GM13977 (cell line): ENCODE results near the gene DQX1.

Source experiments
- DNase-seq: peaks from one replicate; pipeline ENCODE4 v3.0.0; 2012; ENCODE audit warnings: low spot score
- in situ Hi-C: fragments of 300-500 bp; cut with MboI; formaldehyde crosslinking; loops from one replicate; pipeline ENCODE4 v1.12.0; 2022; ENCODE audit warnings: low sequenced_read_pairs, low pct_unique_long_range_greater_than_20kb, mixed read lengths, inconsistent platforms; ENCODE audit not compliant: unreplicated experiment
- TF ChIP-seq, protein P1 (sequence below): IDR thresholded peaks from 2 replicates; pipeline ENCODE4 v1.5.1; 2012; ENCODE audit warnings: mild to moderate bottlenecking, control low read depth; ENCODE audit not compliant: insufficient read depth; ENCODE audit errors: extremely low read depth, missing control alignments

DQX1 gene

DNA sequence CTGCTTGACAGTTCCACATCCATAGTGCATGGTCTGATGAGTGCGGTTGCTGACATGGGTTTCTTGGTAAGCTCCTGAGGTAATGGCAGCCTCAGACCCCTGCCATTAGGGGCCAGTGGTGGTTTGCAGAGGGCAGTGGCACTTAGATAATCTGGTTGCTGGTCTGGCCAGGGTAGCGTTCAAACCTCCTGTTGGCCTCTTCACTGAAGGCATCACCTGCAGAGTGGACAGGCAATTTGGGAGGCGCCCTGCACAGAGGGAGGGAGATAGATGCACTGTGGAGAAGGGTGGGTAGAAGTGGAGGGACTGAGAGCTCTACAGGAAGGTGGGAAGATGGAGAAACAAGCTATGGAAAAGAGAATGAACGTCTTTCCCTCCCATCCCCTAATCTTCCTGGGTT, 7.4 kb upstream of the DQX1 start:
- DNase-seq: no peak
- in situ Hi-C loops: no loop called here
- TF ChIP-seq, protein P1, sequence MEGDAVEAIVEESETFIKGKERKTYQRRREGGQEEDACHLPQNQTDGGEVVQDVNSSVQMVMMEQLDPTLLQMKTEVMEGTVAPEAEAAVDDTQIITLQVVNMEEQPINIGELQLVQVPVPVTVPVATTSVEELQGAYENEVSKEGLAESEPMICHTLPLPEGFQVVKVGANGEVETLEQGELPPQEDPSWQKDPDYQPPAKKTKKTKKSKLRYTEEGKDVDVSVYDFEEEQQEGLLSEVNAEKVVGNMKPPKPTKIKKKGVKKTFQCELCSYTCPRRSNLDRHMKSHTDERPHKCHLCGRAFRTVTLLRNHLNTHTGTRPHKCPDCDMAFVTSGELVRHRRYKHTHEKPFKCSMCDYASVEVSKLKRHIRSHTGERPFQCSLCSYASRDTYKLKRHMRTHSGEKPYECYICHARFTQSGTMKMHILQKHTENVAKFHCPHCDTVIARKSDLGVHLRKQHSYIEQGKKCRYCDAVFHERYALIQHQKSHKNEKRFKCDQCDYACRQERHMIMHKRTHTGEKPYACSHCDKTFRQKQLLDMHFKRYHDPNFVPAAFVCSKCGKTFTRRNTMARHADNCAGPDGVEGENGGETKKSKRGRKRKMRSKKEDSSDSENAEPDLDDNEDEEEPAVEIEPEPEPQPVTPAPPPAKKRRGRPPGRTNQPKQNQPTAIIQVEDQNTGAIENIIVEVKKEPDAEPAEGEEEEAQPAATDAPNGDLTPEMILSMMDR: no peak

DNA sequence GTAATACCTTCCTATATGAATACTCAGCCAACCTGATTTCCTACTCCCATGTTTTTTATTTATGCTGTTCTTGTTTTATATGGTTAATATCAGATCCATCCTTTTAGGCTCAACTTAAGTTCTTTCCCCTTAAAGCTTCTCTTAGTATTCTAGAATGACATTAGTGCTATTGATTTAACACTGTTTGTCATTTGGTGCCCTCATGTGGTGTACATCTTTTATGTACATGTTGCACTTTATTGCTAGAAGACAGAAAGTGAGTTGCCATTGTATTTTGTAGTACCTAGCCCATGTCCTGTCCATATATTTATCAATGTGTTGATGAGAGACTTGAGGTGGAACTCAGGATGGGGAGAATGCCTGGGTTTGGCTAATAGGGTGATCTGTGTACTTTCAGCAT, 6.2 kb upstream of the DQX1 start:
- in situ Hi-C loops: no loop called here
- peak; percentile 62 for DNase-seq
- TF ChIP-seq, protein P1: peak; percentile 45

DNA sequence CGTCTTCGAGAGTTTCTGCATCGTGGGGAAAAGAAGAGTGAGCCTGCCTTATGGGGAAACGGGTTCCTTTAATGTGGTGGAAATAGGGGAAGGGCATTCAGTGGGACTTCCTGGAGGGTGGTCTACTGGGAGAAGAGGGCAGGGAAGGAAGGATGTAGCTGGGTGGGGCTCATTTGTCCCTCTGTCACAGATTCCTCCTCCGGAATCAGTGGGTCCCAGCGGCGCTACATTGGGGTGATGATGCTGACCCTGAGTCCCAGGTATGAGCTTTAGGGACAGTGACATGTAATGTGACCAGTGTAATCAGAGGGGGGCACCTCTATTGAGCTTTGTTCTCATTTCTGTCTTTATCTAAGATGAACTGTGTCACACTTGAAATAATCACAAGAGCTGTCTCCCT, 5.6 kb upstream of the DQX1 start:
- DNase-seq: no peak
- in situ Hi-C loops: no loop called here
- TF ChIP-seq, protein P1: no peak

DNA sequence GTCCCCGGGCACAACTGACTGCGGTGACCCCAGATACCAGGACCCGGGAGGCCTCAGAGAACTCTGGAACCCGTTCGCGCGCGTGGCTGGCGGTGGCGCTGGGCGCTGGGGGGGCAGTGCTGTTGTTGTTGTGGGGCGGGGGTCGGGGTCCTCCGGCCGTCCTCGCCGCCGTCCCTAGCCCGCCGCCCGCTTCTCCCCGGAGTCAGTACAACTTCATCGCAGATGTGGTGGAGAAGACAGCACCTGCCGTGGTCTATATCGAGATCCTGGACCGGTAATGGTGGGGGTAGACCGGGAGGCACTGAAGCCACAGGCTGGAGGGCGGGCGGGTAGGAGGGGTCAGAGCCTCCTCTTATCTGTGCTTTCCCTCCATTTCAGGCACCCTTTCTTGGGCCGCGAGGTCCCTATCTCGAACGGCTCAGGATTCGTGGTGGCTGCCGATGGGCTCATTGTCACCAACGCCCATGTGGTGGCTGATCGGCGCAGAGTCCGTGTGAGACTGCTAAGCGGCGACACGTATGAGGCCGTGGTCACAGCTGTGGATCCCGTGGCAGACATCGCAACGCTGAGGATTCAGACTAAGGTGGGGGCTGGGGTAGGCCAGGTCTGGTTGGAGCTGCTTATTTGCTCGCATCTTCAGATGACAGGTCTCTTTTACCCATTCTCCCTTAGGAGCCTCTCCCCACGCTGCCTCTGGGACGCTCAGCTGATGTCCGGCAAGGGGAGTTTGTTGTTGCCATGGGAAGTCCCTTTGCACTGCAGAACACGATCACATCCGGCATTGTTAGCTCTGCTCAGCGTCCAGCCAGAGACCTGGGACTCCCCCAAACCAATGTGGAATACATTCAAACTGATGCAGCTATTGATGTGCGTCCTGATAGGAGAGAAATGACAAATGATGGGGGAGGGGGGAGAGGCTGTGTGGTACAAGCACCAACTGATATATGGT, 4.5 kb upstream of the DQX1 start:
- in situ Hi-C loops: no loop called here
- peak; percentile 89 for DNase-seq
- TF ChIP-seq, protein P1: no peak

DNA sequence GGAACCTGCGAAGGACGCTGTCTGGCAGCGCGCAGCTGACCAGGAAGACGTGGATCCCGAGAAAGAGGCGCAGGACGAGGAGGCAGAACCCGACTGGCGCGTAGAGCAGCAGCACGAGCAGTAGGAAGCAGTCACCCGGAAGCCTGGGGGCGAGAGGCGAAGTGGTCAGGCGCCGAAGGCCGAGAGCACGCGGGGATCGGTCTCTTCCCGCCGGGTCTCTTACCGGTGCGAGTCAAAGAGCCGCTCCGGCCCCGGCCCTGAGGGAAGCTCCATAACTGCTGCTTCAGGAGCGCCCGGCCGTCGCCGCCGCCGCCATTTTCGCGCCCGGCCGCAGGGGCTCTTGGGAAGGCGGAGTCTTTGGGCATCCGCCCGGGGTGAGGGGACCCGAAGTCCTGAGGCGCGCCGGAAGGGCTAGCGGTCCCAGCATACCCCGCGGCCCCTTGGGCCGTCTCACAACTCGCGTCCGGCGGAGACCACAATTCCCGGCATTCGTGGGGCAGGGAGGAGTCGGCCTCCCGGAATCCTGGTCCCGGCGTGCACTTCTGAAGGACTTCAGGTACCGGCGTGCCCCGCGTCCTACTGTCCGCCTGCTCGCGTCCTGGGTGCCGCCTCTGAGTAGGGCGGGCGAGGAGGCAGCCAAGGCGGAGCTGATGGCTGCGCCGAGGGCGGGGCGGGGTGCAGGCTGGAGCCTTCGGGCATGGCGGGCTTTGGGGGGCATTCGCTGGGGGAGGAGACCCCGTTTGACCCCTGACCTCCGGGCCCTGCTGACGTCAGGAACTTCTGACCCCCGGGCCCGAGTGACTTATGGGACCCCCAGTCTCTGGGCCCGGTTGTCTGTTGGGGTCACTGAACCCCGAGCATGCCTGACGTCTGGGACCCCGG, 3.6 kb upstream of the DQX1 start, which contains the start of the genes AUP1 and HTRA2:
Gene AUP1 (minus strand): TSS at position 350 of the 882 bp plus-strand sequence. CDS start 77 bp downstream, at position 273.
Gene HTRA2 (plus strand): TSS at position 577 of the 882 bp plus-strand sequence. CDS start 74 bp downstream, at position 651.
- in situ Hi-C loops: no loop called here
- peak; percentile 98 for DNase-seq
- TF ChIP-seq, protein P1: no peak
